Measurements from ENCODE around the gene TPPP2. TPM values are rescaled to one million over a fixed set of nuclear protein-coding genes. Genes with fewer than 3 reads are reported as not detected.

Gene TPPP2
- total and polyA plus RNA-seq, 2 donors (not counting 1 experiment from before 2014, with no cell fraction given): not detected

- DNase-seq (ENCODE audit: low read depth in 2 of 2): peak in 1 of 2 donors; percentile 68
Measured at GRCh38 chr14:21059842-21060613, 30.0 kb downstream of the TPPP2 start.

GRCh38 chr14:21060614-21061346 is 30.8 kb downstream of the TPPP2 start:
- no peak for DNase-seq (ENCODE audit: low read depth in 2 of 2)

More at GRCh38 chr14:21059842-21060613, 30.0 kb downstream of the TPPP2 start:
- Histone ChIP-seq H4K20me1 (ENCODE audit: control insufficient read depth, extremely low read depth, insufficient read depth, low read length) (no peaks in the 10 kb centered on the region), H3K36me3 (ENCODE audit: control insufficient read depth, insufficient read depth, low read length) (no peaks in the 10 kb centered on the region), H3K9me3 (ENCODE audit: control insufficient read depth, insufficient read depth, low read depth, low read length) (no peaks in the 10 kb centered on the region), H3K9ac (ENCODE audit: insufficient read depth, low read length) (no peak overlapping the region), H3K4me1 (ENCODE audit: control insufficient read depth, extremely low read depth, insufficient read depth, low read length) (no peaks in the 10 kb centered on the region), H2AFZ (ENCODE audit: low read length) (no peak overlapping the region), H3K27ac (ENCODE audit: insufficient read depth, low read length) (no peak overlapping the region), H3K27me3 (ENCODE audit: control insufficient read depth, insufficient read depth, low read length) (peaks cover 8% of the 10 kb centered on the region), H3K79me2 (ENCODE audit: control insufficient read depth, insufficient read depth, low read length) (no peaks in the 10 kb centered on the region), H3K4me3 (replicated peaks in 1 of 4; ENCODE audit: control extremely low read depth in 1 of 4, insufficient read depth in 1 of 4, low read depth in 3 of 4, low read length in 4 of 4) (no peak overlapping the region), H3K4me2 (ENCODE audit: extremely low read depth, insufficient read depth, low read length) (no peak overlapping the region)
- TF ChIP-seq EZH2 (IDR thresholded peaks at IDR 0.05; ENCODE audit: low read length, missing control alignments) (no peak), CTCF (conservative IDR thresholded peaks at IDR 0.05 in 1 of 2, IDR thresholded peaks at IDR 0.05 in 1 of 2; ENCODE audit: low read depth in 1 of 2, low read length in 2 of 2) (no peak)

More at GRCh38 chr14:21060614-21061346, 30.8 kb downstream of the TPPP2 start:
- Histone ChIP-seq H3K36me3 (ENCODE audit: control insufficient read depth, insufficient read depth, low read length) (no peaks in the 10 kb centered on the region), H3K79me2 (ENCODE audit: control insufficient read depth, insufficient read depth, low read length) (no peaks in the 10 kb centered on the region), H3K4me2 (ENCODE audit: extremely low read depth, insufficient read depth, low read length) (no peak overlapping the region), H3K4me3 (replicated peaks in 1 of 4; ENCODE audit: control extremely low read depth in 1 of 4, insufficient read depth in 1 of 4, low read depth in 3 of 4, low read length in 4 of 4) (no peak overlapping the region), H3K4me1 (ENCODE audit: control insufficient read depth, extremely low read depth, insufficient read depth, low read length) (no peaks in the 10 kb centered on the region), H2AFZ (ENCODE audit: low read length) (no peak overlapping the region), H4K20me1 (ENCODE audit: control insufficient read depth, extremely low read depth, insufficient read depth, low read length) (no peaks in the 10 kb centered on the region), H3K9me3 (ENCODE audit: control insufficient read depth, insufficient read depth, low read depth, low read length) (no peaks in the 10 kb centered on the region), H3K27me3 (ENCODE audit: control insufficient read depth, insufficient read depth, low read length) (peaks cover 8% of the 10 kb centered on the region), H3K9ac (ENCODE audit: insufficient read depth, low read length) (no peak overlapping the region), H3K27ac (ENCODE audit: insufficient read depth, low read length) (no peak overlapping the region)
- TF ChIP-seq EZH2 (IDR thresholded peaks at IDR 0.05; ENCODE audit: low read length, missing control alignments) (no peak), CTCF (conservative IDR thresholded peaks at IDR 0.05 in 1 of 2, IDR thresholded peaks at IDR 0.05 in 1 of 2; ENCODE audit: low read depth in 1 of 2, low read length in 2 of 2) (no peak)

Data from fibroblast of lung (primary cell).